HCT116 (cell line): ENCODE measurements around the gene MEIS1. TPM values are rescaled to one million over a fixed set of nuclear protein-coding genes. Genes with fewer than 3 reads are reported as not detected.

Experiments
- ATAC-seq: fragments of 200-7000 bp; cut with Tn5 transposase; 2 replicates; pipeline ENCODE4 v1.9.1; 2020; ENCODE audit warnings: mild to moderate bottlenecking, moderate library complexity
- BruUV-seq: library from RNA; stranded (reverse); fragments of 400-500 nt; replicated peaks from 2 replicates; lab custom pipeline; 2021; lab: Mats Ljungman, UMichigan
- CTCF ChIA-PET: fragments of 300-600 bp; sonication (Branson Sonifier 250); formaldehyde crosslinking; loops from one replicate; lab custom pipeline; 2021; ENCODE audit warnings: antibody characterized with exemption; lab: Charles Lee
- POLR2A ChIA-PET: fragments of 300-600, 350-600 bp; sonication (Branson Sonifier 250); formaldehyde crosslinking; loops from one replicate; lab custom pipeline; 2021; ENCODE audit warnings: antibody characterized with exemption; lab: Charles Lee
- RAD21 ChIA-PET, 2 experiments: fragments of 300-600 bp; sonication (Branson Sonifier 250); formaldehyde crosslinking; loops; one replicate each; lab custom pipeline; 2023; ENCODE audit warnings: low total read pairs in 2 of 2; ENCODE audit not compliant: uncharacterized antibody in 2 of 2, unreplicated experiment in 2 of 2, low non-redundant PET in 1 of 2; lab: Charles Lee
- DNase-seq: peaks from one replicate; pipeline ENCODE4 v3.0.0-alpha.2; 2010; ENCODE audit warnings: low read depth, low spot score
- H2AFZ ChIP-seq: fragments of 200-600 bp; shearing (Covaris generic), sonication (generic); 2 replicates; pipeline ENCODE4 v1.6.1; 2017; ENCODE audit warnings: low read depth, mixed run types, mixed read lengths, antibody characterized with exemption, low read length; ENCODE audit not compliant: poor library complexity, severe bottlenecking
- H3K27ac ChIP-seq: 2 replicates; pipeline ENCODE4 v1.5.1; 2012; ENCODE audit warnings: low read depth, low read length
- H3K27me3 ChIP-seq: fragments of 200-600 bp; sonication (generic); 2 replicates; pipeline ENCODE4 v1.6.1; 2016; ENCODE audit warnings: mixed run types, low read length, mixed read lengths; ENCODE audit not compliant: insufficient read depth
- H3K36me3 ChIP-seq, 2 experiments: fragments of 200-500 bp in 1 of 2; fragments of 200-600 bp in 1 of 2; sonication (Bioruptor generic) in 1 of 2; sonication (generic) in 1 of 2; 2 replicates each; pipeline versions ENCODE4 v1.5.1 to v1.6.1; 2014 to 2016; ENCODE audit warnings: low read length in 2 of 2, inconsistent platforms in 1 of 2, mixed read lengths in 1 of 2, mixed run types in 1 of 2; ENCODE audit not compliant: insufficient read depth in 2 of 2, control insufficient read depth in 1 of 2
- H3K4me1 ChIP-seq, 2 experiments: fragments of 200-600 bp in 1 of 2; sonication (generic) in 1 of 2; 2 replicates each; pipeline versions ENCODE4 v1.5.1 to v1.6.1; 2012 to 2017; ENCODE audit warnings: low read length in 2 of 2, inconsistent platforms in 1 of 2, mild to moderate bottlenecking in 1 of 2, mixed read lengths in 1 of 2, mixed run types in 1 of 2, moderate library complexity in 1 of 2; ENCODE audit not compliant: insufficient read depth in 2 of 2, control insufficient read depth in 1 of 2
- H3K4me2 ChIP-seq: fragments of 200-600 bp; sonication (generic); 2 replicates; pipeline ENCODE4 v1.6.1; 2017; ENCODE audit warnings: mixed run types, low read length, mixed read lengths
- H3K4me3 ChIP-seq, 2 experiments: fragments of 200-600 bp in 1 of 2; sonication (generic) in 1 of 2; replicated peaks in 1 of 2; 2 replicates each; pipeline ENCODE4 v1.5.1; 2011 to 2016; ENCODE audit warnings: low read length in 2 of 2, control low read depth in 1 of 2, low read depth in 1 of 2, mild to moderate bottlenecking in 1 of 2, mixed read lengths in 1 of 2, mixed run types in 1 of 2
- H3K79me2 ChIP-seq: fragments of 200-600 bp; sonication (generic); 2 replicates; pipeline ENCODE4 v1.6.1; 2017; ENCODE audit warnings: mild to moderate bottlenecking, mixed run types, low read length, moderate library complexity, mixed read lengths; ENCODE audit not compliant: insufficient read depth
- H3K9ac ChIP-seq: fragments of 200-600 bp; sonication (generic); 2 replicates; pipeline ENCODE4 v1.6.1; 2016; ENCODE audit warnings: low read length, mixed read lengths
- H3K9me2 ChIP-seq: fragments of 200-600 bp; sonication (generic), shearing (Covaris generic); 2 replicates; pipeline ENCODE4 v1.6.1; 2017; ENCODE audit warnings: mixed run types, mild to moderate bottlenecking, moderate library complexity; ENCODE audit not compliant: insufficient read depth
- H3K9me3 ChIP-seq, 2 experiments: fragments of 200-500 bp in 1 of 2; fragments of 200-600 bp in 1 of 2; sonication (Bioruptor generic) in 1 of 2; sonication (generic) in 1 of 2; 2 replicates each; pipeline ENCODE4 v1.6.1; 2014 to 2017; ENCODE audit warnings: low read length in 2 of 2, mixed read lengths in 2 of 2, inconsistent platforms in 1 of 2, low read depth in 1 of 2, mild to moderate bottlenecking in 1 of 2, mixed run types in 1 of 2, moderate library complexity in 1 of 2; ENCODE audit not compliant: control insufficient read depth in 1 of 2, insufficient read depth in 1 of 2
- H4K20me1 ChIP-seq: fragments of 200-600 bp; sonication (generic), shearing (Covaris generic); 2 replicates; pipeline ENCODE4 v1.6.1; 2017; ENCODE audit warnings: mixed run types, mild to moderate bottlenecking, moderate library complexity; ENCODE audit not compliant: insufficient read depth
- ATF3 ChIP-seq: IDR thresholded peaks from 2 replicates; pipeline ENCODE4 v1.6.1; 2012
- ELF1 ChIP-seq: IDR thresholded peaks from 2 replicates; pipeline ENCODE4 v1.6.1; 2012; ENCODE audit warnings: low read depth, borderline replicate concordance
- POLR2A ChIP-seq: IDR thresholded peaks from 2 replicates; pipeline ENCODE4 v1.7.0; 2011; ENCODE audit warnings: borderline replicate concordance; ENCODE audit not compliant: insufficient read depth, insufficient read length; ENCODE audit errors: extremely low read depth
- REST ChIP-seq: IDR thresholded peaks from 2 replicates; pipeline ENCODE4 v1.6.1; 2012; ENCODE audit warnings: low read depth
- SIN3A ChIP-seq: IDR thresholded peaks from 2 replicates; pipeline ENCODE4 v1.6.1; 2012; ENCODE audit warnings: low read depth
- SP1 ChIP-seq: IDR thresholded peaks from 2 replicates; pipeline ENCODE4 v1.6.1; 2012; ENCODE audit warnings: low read depth
- YY1 ChIP-seq: IDR thresholded peaks from 2 replicates; pipeline ENCODE4 v1.6.1; 2011; ENCODE audit warnings: low read length, low read depth, moderate library complexity, mild to moderate bottlenecking; ENCODE audit not compliant: insufficient replicate concordance; ENCODE audit errors: extremely low read depth
- ZFX ChIP-seq: fragments of 450-650 bp; IDR thresholded peaks from 2 replicates; pipeline ENCODE4 v1.6.1; 2017
- ZNF274 ChIP-seq: fragments of 200-500 bp; sonication (Bioruptor generic); IDR thresholded peaks from 2 replicates; pipeline ENCODE4 v1.6.1; 2014; ENCODE audit warnings: mild to moderate bottlenecking, low read depth, low read length, inconsistent platforms
- intact Hi-C: fragments of 100-400 bp; cut with micrococcal nuclease; formaldehyde crosslinking; loops from 2 replicates; pipeline ENCODE4 v1.10.0; 2022
- total RNA-seq: library from RNA; stranded (reverse); gene quantifications from one replicate; pipeline ENCODE4 v1.2.1, GENCODE V29; 2021; ENCODE audit not compliant: unreplicated experiment

Gene MEIS1
- total RNA-seq, 1 experiment from 2014 or later, result 0.32 TPM

- no TSS peak for BruUV-seq
- no peaks in the 10 kb centered on the region for H3K27me3 ChIP-seq
- no peaks in the 10 kb centered on the region for H3K36me3 ChIP-seq
- H3K79me2 ChIP-seq, result no peaks in the 10 kb centered on the region
- H3K9me3 ChIP-seq, result no peaks in the 10 kb centered on the region
- no peak overlapping the region for H3K27ac ChIP-seq
- no peak overlapping the region for H2AFZ ChIP-seq
- ChIA-PET RAD21 (no interaction called here), POLR2A (no interaction called here), CTCF (no interaction called here)
- no peak for DNase-seq
- H3K4me3 ChIP-seq, result no peak overlapping the region
- TF ChIP-seq ZFX, result no peak
- TF ChIP-seq ATF3, result no peak
- no peak for TF ChIP-seq ELF1
- no peak for TF ChIP-seq SIN3A
- no peak for TF ChIP-seq ZNF274
- TF ChIP-seq REST, result no peak
- TF ChIP-seq YY1, result no peak
- TF ChIP-seq SP1, result no peak
- TF ChIP-seq POLR2A, result no peak
- H4K20me1 ChIP-seq, result no peaks in the 10 kb centered on the region
- no peak overlapping the region for H3K9ac ChIP-seq
- no peak for ATAC-seq
- intact Hi-C loops, result loop anchor here (10.0 kb wide), 1 partner anchor 779 kb away; no protein-coding TSS in a partner anchor
- H3K4me1 ChIP-seq, result no peaks in the 10 kb centered on the region
- no peak overlapping the region for H3K4me2 ChIP-seq
- H3K9me2 ChIP-seq, result no peaks in the 10 kb centered on the region
Observed at GRCh38 chr2:66423391-66424124, 11.4 kb upstream of the MEIS1 start.
